ENCODE results near the gene TRPV5. TPM values are rescaled to one million over a fixed set of nuclear protein-coding genes. Genes with fewer than 3 reads are reported as not detected.
A peak's percentile ranks its signal among the peaks of the same experiment; 100 is the strongest.

The TRPV5 gene
- total and polyA plus RNA-seq, 2 experiments from 2014 or later: not detected

DNA sequence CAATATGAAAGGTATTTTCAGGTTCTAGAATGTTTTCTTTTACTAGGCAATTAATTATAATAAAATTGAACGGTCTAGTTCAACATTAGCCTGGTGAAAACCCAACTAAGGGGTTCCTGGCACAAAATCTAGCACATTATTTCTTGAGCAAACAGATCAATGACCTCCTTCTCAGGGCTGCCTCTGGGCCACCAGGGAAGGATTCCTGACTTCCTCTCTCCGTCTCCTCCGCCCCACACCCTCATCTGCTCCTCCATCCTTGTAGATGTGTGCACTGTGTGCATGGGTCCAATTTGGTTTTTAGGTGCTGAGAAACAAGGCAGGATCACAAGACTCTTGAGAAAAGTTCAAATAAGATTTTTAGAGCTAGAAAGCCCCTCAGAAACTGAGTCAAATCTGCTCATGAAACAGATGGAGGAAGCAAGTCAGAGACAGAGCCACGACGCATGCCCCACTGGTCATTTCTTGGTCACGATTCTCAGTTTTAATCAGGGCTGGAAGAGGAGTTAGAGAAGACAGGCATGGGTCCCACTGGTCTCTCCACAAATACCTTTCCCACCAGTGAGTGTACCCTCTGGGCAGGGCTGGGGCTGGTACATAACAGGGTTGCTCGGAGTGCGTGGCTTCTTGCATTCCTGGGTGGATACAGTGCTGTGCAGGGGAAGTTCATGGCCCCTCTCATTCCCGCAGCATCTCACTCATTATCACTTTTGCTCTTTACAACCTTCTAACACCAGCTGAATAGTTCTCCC lies 51.8 kb downstream of the TRPV5 start:
- no peak overlapping the region for H3K4me2 ChIP-seq
- H3K27ac ChIP-seq: no peak overlapping the region
- no peak overlapping the region for H3K4me3 ChIP-seq
- H4K20me1 ChIP-seq (ENCODE audit: insufficient read depth, poor library complexity, severe bottlenecking): no peaks in the 10 kb centered on the region
- no peak for DNase-seq (ENCODE audit: low spot score)
- no peaks in the 10 kb centered on the region for H3K4me1 ChIP-seq (ENCODE audit: insufficient read depth)
- H3K9me2 ChIP-seq (replicated peaks; ENCODE audit: insufficient read depth): no peaks in the 10 kb centered on the region
- peaks cover 6% of the 10 kb centered on the region for H3K27me3 ChIP-seq
- WGBS (ENCODE audit: low lambda C conversion rate, missing lambda C conversion rate): 86% methylated on average over 9 of the region's 9 CpGs
- no peaks in the 10 kb centered on the region for H3K79me2 ChIP-seq
- H3K9me3 ChIP-seq (ENCODE audit: low read depth): no peaks in the 10 kb centered on the region
- no peak for TF ChIP-seq EZH2 (IDR thresholded peaks at IDR 0.05; ENCODE audit: borderline replicate concordance)
- TF ChIP-seq, protein P1, sequence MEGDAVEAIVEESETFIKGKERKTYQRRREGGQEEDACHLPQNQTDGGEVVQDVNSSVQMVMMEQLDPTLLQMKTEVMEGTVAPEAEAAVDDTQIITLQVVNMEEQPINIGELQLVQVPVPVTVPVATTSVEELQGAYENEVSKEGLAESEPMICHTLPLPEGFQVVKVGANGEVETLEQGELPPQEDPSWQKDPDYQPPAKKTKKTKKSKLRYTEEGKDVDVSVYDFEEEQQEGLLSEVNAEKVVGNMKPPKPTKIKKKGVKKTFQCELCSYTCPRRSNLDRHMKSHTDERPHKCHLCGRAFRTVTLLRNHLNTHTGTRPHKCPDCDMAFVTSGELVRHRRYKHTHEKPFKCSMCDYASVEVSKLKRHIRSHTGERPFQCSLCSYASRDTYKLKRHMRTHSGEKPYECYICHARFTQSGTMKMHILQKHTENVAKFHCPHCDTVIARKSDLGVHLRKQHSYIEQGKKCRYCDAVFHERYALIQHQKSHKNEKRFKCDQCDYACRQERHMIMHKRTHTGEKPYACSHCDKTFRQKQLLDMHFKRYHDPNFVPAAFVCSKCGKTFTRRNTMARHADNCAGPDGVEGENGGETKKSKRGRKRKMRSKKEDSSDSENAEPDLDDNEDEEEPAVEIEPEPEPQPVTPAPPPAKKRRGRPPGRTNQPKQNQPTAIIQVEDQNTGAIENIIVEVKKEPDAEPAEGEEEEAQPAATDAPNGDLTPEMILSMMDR (IDR thresholded peaks at IDR 0.05; ENCODE audit: poor library complexity): no peak
- no peak for TF ChIP-seq EZH2phosphoT487 (IDR thresholded peaks at IDR 0.05; ENCODE audit: low read depth, severe bottlenecking, unreplicated experiment)
- H3K36me3 ChIP-seq (replicated peaks; ENCODE audit: insufficient read depth, low read depth): no peaks in the 10 kb centered on the region
- no peak overlapping the region for H2AFZ ChIP-seq

DNA sequence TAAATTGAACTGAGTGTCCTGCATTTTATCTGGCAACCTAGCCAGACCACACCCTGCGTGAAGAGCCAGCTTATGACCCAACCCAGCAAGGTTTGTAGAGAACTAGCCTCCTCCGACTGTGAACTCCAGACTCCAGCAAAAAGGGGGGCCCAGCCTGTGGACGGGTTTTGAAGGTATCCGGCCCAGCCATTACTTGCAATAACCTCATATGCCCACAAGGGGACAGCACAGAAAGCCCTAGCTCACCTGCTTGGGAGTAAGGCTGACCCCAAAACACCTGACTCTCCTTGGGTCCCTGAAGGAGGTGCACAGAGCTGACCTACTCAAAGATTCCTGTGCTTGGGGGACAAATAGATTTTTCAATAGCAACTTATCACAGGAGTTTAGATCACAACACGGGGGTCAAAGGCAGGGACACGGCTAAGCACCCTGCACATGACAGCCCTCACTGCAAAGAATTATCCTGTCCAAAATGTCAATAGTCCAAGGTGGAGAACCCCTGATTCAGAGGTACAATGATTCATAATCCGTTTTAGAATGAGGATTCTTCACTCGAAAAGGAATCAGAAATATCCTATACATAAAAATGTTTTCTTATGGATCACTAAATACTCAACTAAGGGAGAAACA lies 52.6 kb downstream of the TRPV5 start:
- Histone ChIP-seq H3K79me2 (no peaks in the 10 kb centered on the region), H4K20me1 (ENCODE audit: insufficient read depth, poor library complexity, severe bottlenecking) (no peaks in the 10 kb centered on the region), H3K27ac (no peak overlapping the region), H3K9me2 (replicated peaks; ENCODE audit: insufficient read depth) (no peaks in the 10 kb centered on the region), H3K4me2 (no peak overlapping the region), H3K4me3 (no peak overlapping the region), H3K4me1 (ENCODE audit: insufficient read depth) (no peaks in the 10 kb centered on the region), H3K36me3 (replicated peaks; ENCODE audit: insufficient read depth, low read depth) (no peaks in the 10 kb centered on the region), H3K27me3 (peaks cover 6% of the 10 kb centered on the region), H3K9me3 (ENCODE audit: low read depth) (no peaks in the 10 kb centered on the region), H2AFZ (no peak overlapping the region)
- DNase-seq (ENCODE audit: low spot score): peak; percentile 70
- WGBS (ENCODE audit: low lambda C conversion rate, missing lambda C conversion rate): 32% methylated on average over 8 of the region's 8 CpGs
- no peak for TF ChIP-seq EZH2phosphoT487 (IDR thresholded peaks at IDR 0.05; ENCODE audit: low read depth, severe bottlenecking, unreplicated experiment)
- TF ChIP-seq, protein P1 (IDR thresholded peaks at IDR 0.05; ENCODE audit: poor library complexity): peak; percentile 61
- no peak for TF ChIP-seq EZH2 (IDR thresholded peaks at IDR 0.05; ENCODE audit: borderline replicate concordance)

- H4K20me1 ChIP-seq (ENCODE audit: insufficient read depth, poor library complexity, severe bottlenecking): no peaks in the 10 kb centered on the region
- H3K27ac ChIP-seq: no peak overlapping the region
- no peaks in the 10 kb centered on the region for H3K79me2 ChIP-seq
- H3K4me2 ChIP-seq: no peak overlapping the region
- 96% methylated on average over 5 of the region's 5 CpGs for WGBS (ENCODE audit: low lambda C conversion rate, missing lambda C conversion rate)
- peaks cover 6% of the 10 kb centered on the region for H3K27me3 ChIP-seq
- no peak overlapping the region for H2AFZ ChIP-seq
- H3K36me3 ChIP-seq (replicated peaks; ENCODE audit: insufficient read depth, low read depth): no peaks in the 10 kb centered on the region
- DNase-seq (ENCODE audit: low spot score): no peak
- H3K9me2 ChIP-seq (replicated peaks; ENCODE audit: insufficient read depth): no peaks in the 10 kb centered on the region
- TF ChIP-seq EZH2phosphoT487 (IDR thresholded peaks at IDR 0.05; ENCODE audit: low read depth, severe bottlenecking, unreplicated experiment): no peak
- TF ChIP-seq, protein P1 (IDR thresholded peaks at IDR 0.05; ENCODE audit: poor library complexity): no peak
- TF ChIP-seq EZH2 (IDR thresholded peaks at IDR 0.05; ENCODE audit: borderline replicate concordance): no peak
- H3K9me3 ChIP-seq (ENCODE audit: low read depth): no peaks in the 10 kb centered on the region
- no peaks in the 10 kb centered on the region for H3K4me1 ChIP-seq (ENCODE audit: insufficient read depth)
- H3K4me3 ChIP-seq: no peak overlapping the region
Measured at GRCh38 chr7:142879060-142879459, 54.5 kb downstream of the TRPV5 start.

All from hepatocyte (in vitro differentiated cells).